IPS DF 6.9 (cell line): Measurements from ENCODE around the gene CIAO2B.
"Not testable (repeated sequence)": the region's sequence is repeated elsewhere in the genome, so short reads cannot be mapped to it uniquely, and the experiment has no call there.

Experiments
- DNase-seq: peaks from one replicate; pipeline ENCODE4 v3.0.0-alpha.2; 2013; ENCODE audit warnings: low read depth, low spot score
- H3K27ac ChIP-seq: one replicate; pipeline ENCODE4 v1.5.1; 2013; ENCODE audit warnings: low read length, control low read depth
- H3K27me3 ChIP-seq: 2 replicates; pipeline ENCODE4 v1.6.1; 2013; ENCODE audit warnings: mild to moderate bottlenecking, low read length; ENCODE audit not compliant: control insufficient read depth, insufficient read depth
- H3K36me3 ChIP-seq: 2 replicates; pipeline ENCODE4 v1.6.1; 2013; ENCODE audit warnings: low read length; ENCODE audit not compliant: control insufficient read depth, insufficient read depth
- H3K4me1 ChIP-seq: 2 replicates; pipeline ENCODE4 v1.6.1; 2013; ENCODE audit warnings: low read length; ENCODE audit not compliant: control insufficient read depth, insufficient read depth
- H3K4me3 ChIP-seq: 2 replicates; pipeline ENCODE4 v1.5.1; 2013; ENCODE audit warnings: mild to moderate bottlenecking, low read length
- H3K9me3 ChIP-seq: 2 replicates; pipeline ENCODE4 v1.6.1; 2013; ENCODE audit warnings: low read length, inconsistent platforms; ENCODE audit not compliant: control insufficient read depth, insufficient read depth
- WGBS: extraction: QIAGEN DNeasy Blood & Tissue Kit; methylation state at CpG from one replicate; pipeline ENCODE4 v1.1.7; 2013; ENCODE audit warnings: mixed read lengths, missing lambda C conversion rate; ENCODE audit not compliant: insufficient read length, insufficient coverage; 5-methylcytosine and 5-hydroxymethylcytosine counted together

CIAO2B gene

DNA sequence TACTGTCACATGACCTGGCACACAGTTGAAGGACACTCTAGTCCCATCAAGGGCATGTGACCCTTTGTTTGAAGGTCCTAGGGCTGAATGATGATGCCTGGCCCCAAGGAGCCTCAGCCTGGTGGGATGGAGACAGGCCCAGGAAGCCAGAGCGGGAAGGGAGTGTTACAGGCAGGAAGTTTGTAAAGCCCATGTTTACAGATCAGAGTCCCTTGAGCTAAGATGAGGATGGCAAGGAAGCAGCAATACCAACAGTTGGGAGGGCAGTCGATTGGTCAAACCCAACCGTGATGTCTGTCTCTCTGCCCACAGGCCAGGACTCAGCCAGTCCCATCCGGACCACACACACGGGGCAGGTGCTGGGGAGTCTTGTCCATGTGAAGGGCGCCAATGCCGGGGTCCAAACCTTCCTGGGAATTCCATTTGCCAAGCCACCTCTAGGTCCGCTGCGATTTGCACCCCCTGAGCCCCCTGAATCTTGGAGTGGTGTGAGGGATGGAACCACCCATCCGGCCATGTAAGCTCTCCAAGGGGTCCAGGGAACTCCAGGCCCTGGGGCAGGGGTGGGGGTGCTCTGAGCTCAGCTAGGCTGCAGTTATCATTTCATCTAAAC, 3.6 kb upstream of the CIAO2B start:
- no peaks in the 10 kb centered on the region for H3K27me3 ChIP-seq
- no peak for DNase-seq
- no CpG with 5 or more reads among the region's 10 CpGs for WGBS
- no peak overlapping the region for H3K27ac ChIP-seq
- H3K9me3 ChIP-seq = no peaks in the 10 kb centered on the region
- peaks cover 10% of the 10 kb centered on the region for H3K36me3 ChIP-seq
- H3K4me1 ChIP-seq = 0 out of 2 replicates have a peak, but pooled peaks cover 2% of the 10 kb centered on the region
- no peak overlapping the region for H3K4me3 ChIP-seq

DNA sequence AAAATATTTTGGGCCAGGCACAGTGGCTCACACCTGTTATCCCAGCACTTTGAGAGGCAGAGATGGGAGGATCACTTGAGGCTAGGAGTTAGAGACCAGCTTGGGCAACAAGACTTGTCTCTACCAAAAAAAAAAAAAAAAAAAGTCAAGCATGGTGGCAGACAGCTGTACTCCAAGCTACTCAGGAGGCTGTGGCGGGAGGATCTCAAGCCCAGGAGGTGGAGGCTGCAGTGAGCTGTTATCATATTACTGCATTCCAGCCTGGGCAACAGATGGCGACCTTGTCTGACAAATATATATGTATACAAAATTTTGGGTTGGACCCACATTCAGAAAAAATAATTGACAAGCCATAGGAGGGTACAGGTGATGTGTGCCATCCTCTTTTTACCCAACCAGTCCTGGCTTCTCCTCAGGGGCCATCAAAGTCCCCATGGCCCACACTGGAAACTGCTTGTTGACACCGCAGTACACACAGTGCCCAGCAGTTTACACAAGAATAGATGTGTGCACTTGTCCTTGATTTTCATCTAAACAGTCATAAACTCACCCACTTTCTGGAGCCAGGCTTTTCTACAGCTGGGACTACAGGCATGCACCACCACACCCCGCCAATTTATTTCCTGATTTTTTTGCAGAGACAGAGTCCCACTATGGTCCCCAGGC, 2.8 kb upstream of the CIAO2B start:
- Histone ChIP-seq H3K4me1 (0 out of 2 replicates have a peak, but pooled peaks cover 2% of the 10 kb centered on the region), H3K27me3 (no peaks in the 10 kb centered on the region), H3K27ac (no peak overlapping the region), H3K36me3 (peaks cover 8% of the 10 kb centered on the region), H3K9me3 (no peaks in the 10 kb centered on the region), H3K4me3 (no peak overlapping the region)
- no peak for DNase-seq
- no CpG with 5 or more reads among the region's 4 CpGs for WGBS

DNA sequence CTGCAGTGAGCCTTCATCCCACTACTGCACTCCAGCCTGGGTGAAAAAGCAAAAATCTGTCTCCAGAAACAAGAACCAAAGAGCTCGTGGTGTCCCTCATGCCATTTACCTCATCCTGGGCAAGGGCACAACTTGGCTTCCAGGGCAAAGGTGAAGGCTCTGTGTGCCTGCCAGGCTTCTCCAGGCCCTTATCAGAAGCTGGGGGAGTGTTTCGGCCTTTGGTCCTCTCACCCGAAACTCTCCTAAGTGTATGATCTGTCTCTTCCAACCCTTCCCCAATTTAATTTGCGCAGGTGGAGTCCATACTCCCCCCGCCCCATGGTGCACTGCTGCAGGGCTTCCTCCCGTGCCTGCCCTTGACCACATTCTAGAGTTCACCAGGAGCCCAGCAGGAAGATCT, 2.3 kb upstream of the CIAO2B start:
- H3K9me3 ChIP-seq = no peaks in the 10 kb centered on the region
- H3K27ac ChIP-seq = no peak overlapping the region
- H3K4me3 ChIP-seq = no peak overlapping the region
- WGBS = no CpG with 5 or more reads among the region's 6 CpGs
- no peaks in the 10 kb centered on the region for H3K27me3 ChIP-seq
- peaks cover 5% of the 10 kb centered on the region for H3K36me3 ChIP-seq
- no peak for DNase-seq
- H3K4me1 ChIP-seq = 0 out of 2 replicates have a peak, but pooled peaks cover 2% of the 10 kb centered on the region

DNA sequence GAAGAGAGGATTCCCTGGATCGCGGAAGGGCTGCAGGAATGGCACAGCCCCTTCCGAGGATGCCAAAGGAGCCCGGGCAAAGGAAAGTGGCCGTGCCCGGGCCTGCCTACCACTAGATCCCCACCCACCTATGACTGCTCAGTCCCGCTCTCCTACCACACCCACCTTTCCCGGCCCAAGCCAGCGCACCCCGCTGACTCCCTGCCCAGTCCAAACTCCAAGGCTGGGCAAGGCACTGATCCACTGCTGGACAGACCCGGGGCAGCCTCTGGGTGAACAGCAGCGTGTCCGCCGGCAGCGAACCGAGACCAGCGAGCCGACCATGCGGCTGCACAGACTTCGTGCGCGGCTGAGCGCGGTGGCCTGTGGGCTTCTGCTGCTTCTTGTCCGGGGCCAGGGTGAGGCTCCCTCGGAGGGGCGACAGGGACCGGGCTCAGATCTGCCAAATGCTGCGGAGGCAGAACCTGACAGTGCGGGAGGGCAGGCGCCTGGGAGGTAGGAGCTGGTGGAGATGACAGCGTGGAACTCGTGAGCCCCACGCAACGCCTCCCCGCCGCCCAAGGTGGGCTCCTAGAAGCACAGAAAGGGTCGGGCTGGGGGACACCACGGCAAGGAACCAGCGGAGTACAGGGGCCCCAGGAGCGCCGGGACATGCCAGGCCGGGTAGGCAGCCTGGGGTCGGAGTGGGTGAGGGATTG, 1.3 kb upstream of the CIAO2B start, which contains the start of gene CES2:
Gene CES2 (plus strand): TSS at position 203 of the 698 bp plus-strand sequence. CDS start 120 bp downstream, at position 323.
- Histone ChIP-seq H3K27me3 (no peaks in the 10 kb centered on the region), H3K36me3 (no peaks in the 10 kb centered on the region), H3K9me3 (no peaks in the 10 kb centered on the region), H3K27ac (no peak within 1 kb of the TSS), H3K4me3 (peak within 1 kb of the TSS; percentile 76; the same call in 1 of the 2 replicates), H3K4me1 (0 out of 2 replicates have a peak, but pooled peaks cover 2% of the 10 kb centered on the region)
- no CpG with 5 or more reads among the region's 44 CpGs for WGBS
- no peak for DNase-seq

DNA sequence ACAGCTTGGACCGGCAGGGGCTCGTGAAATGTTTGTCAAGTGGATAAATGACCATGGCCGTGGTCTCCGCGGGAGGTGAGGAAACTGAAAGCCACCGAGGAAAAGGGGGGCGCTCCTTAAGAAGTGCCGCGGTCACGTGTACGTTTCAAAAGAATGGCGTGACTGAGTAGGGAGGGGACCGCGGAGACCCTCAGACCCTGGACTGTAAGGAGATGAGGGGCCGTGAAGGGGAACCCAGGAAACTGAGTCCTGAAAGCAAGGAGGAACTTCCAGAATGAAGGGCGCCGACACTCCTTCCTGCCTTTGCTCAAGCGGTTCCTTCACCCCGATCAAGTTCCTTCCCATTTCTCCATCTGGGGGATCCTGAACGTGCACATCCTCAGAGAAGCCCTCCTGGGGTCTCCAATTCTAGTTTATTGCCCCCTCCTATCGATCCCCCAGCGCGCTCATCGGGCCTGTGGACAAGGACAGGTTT, 674 bp upstream of the CIAO2B start:
- H3K36me3 ChIP-seq, H3K27ac ChIP-seq, H3K4me1 ChIP-seq, H3K27me3 ChIP-seq, H3K9me3 ChIP-seq, DNase-seq: not testable (repeated sequence)
- WGBS = no CpG with 5 or more reads among the region's 24 CpGs
- peak overlapping the region; percentile 76; the same call in 1 of the 2 replicates for H3K4me3 ChIP-seq

DNA sequence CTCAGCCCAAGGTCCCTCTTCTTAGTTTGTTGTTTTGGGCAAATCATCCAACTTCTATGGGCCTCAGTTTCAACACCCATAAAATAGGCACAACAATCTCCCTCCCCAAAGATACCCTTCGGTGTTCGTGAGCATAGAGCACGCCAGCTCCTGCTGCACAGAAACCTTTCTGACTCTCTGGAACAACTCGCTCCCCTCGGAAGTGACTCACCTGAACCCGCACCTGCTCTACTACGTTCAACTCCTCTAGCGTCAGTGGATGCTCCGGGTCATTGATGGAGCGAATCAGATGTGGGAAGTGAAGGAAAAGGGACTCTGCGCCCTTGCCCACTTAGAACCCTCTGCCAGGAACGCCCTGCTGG, 445 bp downstream of the CIAO2B start:
- no peak overlapping the region for H3K27ac ChIP-seq

DNA sequence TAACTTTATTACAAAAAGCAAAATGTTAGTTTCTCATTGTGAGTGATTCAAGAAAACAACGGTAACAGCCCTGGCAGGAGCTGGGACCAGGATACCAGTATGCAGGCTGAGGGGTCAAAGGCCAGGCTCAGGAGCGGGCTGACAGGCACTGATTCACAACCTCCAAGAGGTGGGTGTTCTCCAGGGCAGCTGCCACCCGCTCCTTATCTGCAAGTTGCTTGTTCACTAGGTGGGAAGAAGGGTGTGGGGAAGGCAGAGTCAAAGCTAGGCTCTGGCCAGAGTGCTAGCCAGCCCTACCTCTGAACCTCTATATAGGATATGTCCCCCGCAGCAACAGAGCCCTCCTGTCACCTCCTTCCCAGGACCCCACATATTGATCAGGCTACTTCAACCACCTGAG, 2.1 kb downstream of the CIAO2B start:
- Histone ChIP-seq H3K27ac (no peak overlapping the region), H3K9me3 (no peaks in the 10 kb centered on the region), H3K27me3 (no peaks in the 10 kb centered on the region), H3K4me1 (0 out of 2 replicates have a peak, but pooled peaks cover 2% of the 10 kb centered on the region), H3K36me3 (no peaks in the 10 kb centered on the region), H3K4me3 (no peak overlapping the region)
- no CpG with 5 or more reads among the region's 4 CpGs for WGBS
- DNase-seq = no peak

More for the DNA sequence above, 445 bp downstream of the CIAO2B start:
- Histone ChIP-seq H3K36me3 (no peaks in the 10 kb centered on the region), H3K4me3 (peak overlapping the region; percentile 76; the same call in 1 of the 2 replicates), H3K27me3 (no peaks in the 10 kb centered on the region), H3K9me3 (no peaks in the 10 kb centered on the region), H3K4me1 (0 out of 2 replicates have a peak, but pooled peaks cover 2% of the 10 kb centered on the region)
- no CpG with 5 or more reads among the region's 12 CpGs for WGBS
- DNase-seq = no peak

DNA sequence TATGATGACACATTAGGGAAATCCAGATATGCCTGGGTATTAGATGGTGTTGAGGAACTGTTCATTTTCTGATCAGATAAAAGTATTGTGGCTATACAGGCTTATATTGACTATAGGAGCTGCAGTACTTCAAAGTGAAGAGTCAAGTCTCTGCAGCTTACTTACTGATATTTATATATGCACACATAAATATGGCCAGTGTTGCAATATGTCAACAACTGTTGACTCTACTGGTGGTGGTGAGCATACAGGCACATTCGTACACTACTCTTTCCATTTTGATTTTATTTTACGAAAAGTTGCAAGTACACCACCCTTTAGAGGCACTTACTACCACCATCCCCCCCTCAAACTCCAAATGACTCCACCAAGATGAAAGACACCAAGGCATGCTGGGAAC, 2.5 kb downstream of the CIAO2B start:
- Histone ChIP-seq H3K36me3 (no peaks in the 10 kb centered on the region), H3K9me3 (no peaks in the 10 kb centered on the region), H3K27ac (no peak overlapping the region), H3K27me3 (no peaks in the 10 kb centered on the region; the same call in 1 of the 2 replicates), H3K4me3 (no peak overlapping the region), H3K4me1 (0 out of 2 replicates have a peak, but pooled peaks cover 2% of the 10 kb centered on the region)
- no peak for DNase-seq
- no CpG with 5 or more reads among the region's 2 CpGs for WGBS

DNA sequence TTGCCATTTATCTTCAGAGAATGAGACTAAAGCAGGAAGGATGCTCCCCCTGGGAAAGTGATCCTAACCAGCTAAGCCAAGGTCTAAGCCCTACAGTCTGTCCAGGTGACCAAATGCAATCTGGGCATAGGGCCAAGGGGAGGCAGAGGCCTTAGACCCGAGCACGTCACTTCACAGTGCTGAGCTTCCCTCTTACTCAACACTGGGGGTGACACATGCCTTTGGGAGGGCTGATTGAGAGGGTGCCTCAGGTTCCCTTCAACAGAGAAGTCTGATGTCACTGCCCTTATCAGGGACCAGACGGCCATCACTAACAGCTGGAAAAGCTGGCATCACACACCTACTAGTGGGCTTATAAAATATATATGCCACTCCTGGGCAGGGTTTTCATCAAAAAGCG, 4.0 kb downstream of the CIAO2B start:
- H3K27me3 ChIP-seq = peaks cover 11% of the 10 kb centered on the region
- H3K9me3 ChIP-seq = no peaks in the 10 kb centered on the region
- WGBS = no CpG with 5 or more reads among the region's 4 CpGs
- no peak for DNase-seq
- 0 out of 2 replicates have a peak, but pooled peaks cover 2% of the 10 kb centered on the region for H3K4me1 ChIP-seq
- H3K27ac ChIP-seq = no peak overlapping the region
- no peaks in the 10 kb centered on the region for H3K36me3 ChIP-seq
- H3K4me3 ChIP-seq = no peak overlapping the region

DNA sequence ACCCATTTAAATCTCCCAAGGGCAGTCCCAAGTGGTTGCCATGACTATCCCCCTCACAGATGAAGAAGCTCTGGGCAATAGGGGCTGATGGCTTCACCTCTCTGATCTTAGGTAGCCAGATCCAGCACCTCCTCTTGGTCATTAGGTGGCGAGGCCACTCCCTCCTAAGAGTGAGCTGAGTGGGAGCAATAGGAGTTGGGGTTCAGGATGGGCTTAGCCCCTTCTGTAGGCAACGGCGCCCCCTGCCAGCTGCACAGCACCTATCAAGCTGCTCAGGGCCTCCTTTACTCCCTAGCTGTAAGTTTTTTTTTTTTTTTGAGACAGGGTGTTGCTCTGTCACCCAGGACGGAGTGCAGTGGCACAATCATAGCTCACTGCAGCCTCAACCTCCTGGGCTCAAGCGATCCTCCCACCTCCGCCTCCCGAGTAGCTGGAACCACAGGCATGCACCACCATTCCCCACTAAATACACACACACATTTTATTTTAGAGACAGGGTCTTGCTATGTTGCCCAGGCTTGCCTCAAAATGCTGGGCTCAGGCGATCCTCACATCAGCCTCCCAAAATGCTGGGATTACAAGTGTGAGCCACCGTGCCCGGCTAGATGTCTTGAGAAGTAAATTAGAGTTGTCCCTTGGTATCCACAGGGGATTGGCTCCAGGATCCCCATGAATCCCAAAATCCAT, 5.4 kb downstream of the CIAO2B start:
- Histone ChIP-seq H3K36me3 (no peaks in the 10 kb centered on the region), H3K4me1 (0 out of 2 replicates have a peak, but pooled peaks cover 2% of the 10 kb centered on the region), H3K4me3 (no peak overlapping the region), H3K27me3 (peaks cover 12% of the 10 kb centered on the region), H3K27ac (no peak overlapping the region), H3K9me3 (no peaks in the 10 kb centered on the region)
- DNase-seq = no peak
- no CpG with 5 or more reads among the region's 10 CpGs for WGBS
